Right hindlimb (tissue), 1 donor: ENCODE data around the gene CKB.

ENCODE experiments used
- DNase-seq: peaks from one replicate; pipeline ENCODE4 v3.0.0-alpha.2; 2018

The CKB gene

DNA sequence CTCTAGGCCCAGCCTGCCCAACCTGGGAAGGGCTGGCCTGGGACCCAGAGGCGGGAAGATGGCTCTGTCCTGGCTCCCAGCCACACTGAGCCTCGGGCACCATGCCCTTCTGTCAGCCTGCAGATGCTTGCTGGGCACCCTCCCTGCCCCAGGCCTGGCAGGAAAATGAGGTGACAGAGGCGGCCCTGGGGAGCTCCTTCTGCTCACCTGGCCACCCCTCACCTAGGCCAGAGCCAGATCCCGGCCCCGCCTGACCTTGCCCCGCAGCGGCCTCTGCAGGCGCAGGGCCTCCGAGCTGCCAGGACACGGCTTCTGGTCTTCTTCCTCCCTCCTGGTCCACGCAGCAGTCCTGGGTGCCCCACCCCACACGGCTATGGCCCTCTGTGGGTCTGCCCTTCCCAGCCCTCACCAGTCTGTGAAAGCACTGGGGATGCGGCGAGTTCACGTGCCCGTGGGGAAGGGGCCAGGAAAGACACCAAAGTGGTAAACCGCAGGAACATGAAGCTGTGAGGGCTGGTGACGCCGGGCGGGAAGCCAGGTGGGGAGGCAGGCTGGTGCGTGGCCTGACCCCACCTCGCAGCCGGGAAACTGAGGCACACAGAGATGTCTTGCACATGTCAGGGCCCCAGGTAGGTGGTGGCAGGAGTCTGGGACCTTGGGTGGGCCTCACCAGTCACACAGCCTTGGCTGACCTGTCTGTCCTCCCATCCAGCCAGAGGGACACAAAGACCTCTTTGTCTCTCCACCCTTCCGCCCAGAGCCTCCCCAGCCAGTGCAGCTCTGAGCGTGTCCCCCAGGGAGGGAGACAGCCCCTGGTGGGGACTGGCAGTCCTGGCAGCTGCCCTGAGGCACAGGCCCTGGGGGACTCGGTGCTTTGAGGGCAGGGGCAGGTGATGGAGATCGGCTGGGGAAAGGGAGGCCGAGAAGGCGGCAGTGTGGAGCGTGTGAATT lies 27.0 kb upstream of the CKB start:
- peak; percentile 35 for DNase-seq

- DNase-seq, result peak; percentile 16
Measured at GRCh38 chr14:103548463-103549351, 26.1 kb upstream of the CKB start.

DNA sequence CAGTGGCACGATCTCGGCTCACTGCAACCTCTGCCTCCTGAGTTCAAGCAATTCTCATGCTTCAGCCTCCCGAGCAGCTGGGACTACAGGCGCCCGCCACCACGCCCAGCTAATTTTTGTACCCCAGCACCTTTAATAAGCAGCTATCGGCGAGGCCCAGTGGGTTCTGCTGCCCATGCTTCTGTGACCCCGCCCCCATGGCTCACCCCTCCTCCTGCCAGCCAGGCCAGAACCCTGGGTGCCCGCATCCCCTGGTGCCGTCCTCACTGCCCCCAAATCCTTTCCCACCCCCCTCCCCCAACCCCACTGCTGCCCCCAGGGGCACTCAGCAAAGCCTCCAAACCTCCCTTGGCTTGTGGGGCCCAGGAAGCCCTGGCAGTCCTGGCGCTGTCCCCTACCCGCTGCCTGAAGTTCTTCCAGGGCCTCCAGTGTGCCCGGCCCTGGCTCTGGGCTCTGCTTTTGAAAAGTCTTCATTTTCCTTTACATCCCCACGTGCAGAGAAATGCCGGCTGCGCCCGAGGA lies 25.4 kb upstream of the CKB start:
- DNase-seq, result peak; percentile 21

GRCh38 chr14:103547455-103547940 lies 24.9 kb upstream of the CKB start:
- DNase-seq, result peak; percentile 16

- DNase-seq, result peak; percentile 76
Measured at GRCh38 chr14:103546652-103547454, 24.2 kb upstream of the CKB start.

GRCh38 chr14:103545915-103546651 lies 23.5 kb upstream of the CKB start:
- peak; percentile 31 for DNase-seq

GRCh38 chr14:103545219-103545914 lies 22.7 kb upstream of the CKB start:
- peak; percentile 26 for DNase-seq

GRCh38 chr14:103544388-103545218 lies 22.0 kb upstream of the CKB start:
- DNase-seq, result peak; percentile 83

DNA sequence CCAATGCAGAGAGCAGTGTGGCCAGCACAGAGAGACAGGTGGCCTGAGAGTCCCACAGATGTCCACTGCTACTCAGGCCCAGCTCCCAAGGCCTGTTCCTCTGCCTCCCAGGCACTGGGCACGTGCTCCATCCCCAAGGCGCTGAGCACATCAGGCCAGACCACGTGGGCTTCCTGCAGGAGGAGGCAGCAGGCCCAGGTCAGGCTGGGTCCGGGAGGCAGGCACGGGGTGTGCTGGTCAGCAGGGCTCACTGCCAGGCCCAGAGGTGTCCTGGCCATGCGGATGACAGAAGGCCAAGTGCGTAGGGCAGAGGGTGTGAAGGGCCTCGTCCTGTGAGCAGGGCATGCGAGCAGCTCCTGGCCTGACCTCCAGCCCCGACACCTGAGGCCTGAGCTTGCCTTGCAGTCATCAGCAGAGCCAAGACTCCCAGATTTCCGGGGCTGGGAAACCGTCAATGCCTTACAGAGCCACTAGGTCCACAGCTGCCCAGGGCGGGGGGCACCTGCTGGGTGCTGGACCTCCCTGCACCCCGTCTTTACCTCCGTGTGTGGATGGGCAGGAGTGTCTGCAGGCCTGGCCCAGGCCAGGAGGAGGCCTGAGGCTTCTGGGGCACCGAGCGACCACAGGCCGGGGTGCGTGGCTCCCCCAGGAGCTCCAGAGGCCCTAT lies 21.2 kb upstream of the CKB start:
- peak; percentile 33 for DNase-seq

DNA sequence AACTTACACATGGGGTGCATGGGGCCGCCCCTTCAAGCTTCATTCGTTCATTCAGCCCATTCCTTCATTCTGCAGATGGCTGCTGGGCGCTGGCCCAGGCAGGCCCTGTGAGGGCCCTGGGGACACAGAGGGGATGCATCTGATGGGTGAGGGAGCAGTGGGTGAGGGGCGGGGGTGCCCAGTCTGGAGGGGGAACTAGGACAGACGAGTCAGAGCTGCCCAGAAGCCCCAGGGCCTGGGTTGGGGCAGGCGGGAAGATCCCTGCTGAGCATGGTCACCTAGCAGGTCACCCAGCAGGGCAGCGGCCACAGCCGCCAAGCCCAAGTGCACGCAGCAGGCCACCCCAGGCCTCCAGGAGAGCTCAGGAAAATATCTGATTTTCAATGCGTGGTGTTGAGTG lies 20.5 kb upstream of the CKB start:
- DNase-seq, result peak; percentile 29

GRCh38 chr14:103542605-103543088 lies 20.0 kb upstream of the CKB start:
- peak; percentile 87 for DNase-seq

GRCh38 chr14:103541709-103542604 lies 19.3 kb upstream of the CKB start:
- DNase-seq, result peak; percentile 33

- DNase-seq, result peak; percentile 70
Measured at GRCh38 chr14:103540821-103541708, 18.4 kb upstream of the CKB start.

DNA sequence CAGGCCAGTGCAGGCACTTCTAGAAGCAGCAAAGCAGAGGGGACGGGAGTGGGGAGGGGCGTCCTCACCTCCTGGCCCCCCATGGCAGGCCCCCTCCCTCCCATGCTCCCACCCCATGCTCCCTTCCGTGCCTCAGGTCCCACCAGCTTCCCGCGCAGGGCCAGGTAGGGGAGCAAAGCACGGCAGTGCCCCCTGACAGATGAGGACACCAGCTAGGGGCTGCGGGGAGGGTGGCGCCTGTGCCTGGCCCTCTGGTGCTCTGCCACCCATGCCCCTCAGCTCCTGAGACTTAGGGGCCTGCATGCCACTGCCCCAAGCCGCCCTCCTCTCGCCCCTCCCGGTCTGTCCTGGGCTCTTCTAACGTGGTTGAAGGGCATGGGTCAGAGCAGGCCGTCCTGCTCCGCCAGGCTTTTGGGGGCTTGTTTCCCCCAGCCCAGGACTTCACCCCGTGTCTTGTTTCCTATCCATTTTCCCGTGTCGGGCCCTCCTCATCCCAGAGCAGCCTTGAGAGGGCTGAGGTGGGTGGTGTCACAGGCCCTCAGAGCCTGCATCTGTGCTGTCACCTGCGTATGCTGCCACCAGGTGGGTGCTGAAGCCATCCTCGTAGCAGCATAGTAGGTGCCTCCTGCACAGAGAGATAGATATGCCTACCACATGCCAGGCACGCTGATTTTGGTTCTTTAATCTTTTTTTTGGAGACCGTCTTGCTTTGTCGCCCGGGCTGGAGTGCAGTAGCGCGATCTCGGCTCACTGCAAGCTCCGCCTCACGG lies 16.6 kb upstream of the CKB start:
- DNase-seq, result no peak

DNA sequence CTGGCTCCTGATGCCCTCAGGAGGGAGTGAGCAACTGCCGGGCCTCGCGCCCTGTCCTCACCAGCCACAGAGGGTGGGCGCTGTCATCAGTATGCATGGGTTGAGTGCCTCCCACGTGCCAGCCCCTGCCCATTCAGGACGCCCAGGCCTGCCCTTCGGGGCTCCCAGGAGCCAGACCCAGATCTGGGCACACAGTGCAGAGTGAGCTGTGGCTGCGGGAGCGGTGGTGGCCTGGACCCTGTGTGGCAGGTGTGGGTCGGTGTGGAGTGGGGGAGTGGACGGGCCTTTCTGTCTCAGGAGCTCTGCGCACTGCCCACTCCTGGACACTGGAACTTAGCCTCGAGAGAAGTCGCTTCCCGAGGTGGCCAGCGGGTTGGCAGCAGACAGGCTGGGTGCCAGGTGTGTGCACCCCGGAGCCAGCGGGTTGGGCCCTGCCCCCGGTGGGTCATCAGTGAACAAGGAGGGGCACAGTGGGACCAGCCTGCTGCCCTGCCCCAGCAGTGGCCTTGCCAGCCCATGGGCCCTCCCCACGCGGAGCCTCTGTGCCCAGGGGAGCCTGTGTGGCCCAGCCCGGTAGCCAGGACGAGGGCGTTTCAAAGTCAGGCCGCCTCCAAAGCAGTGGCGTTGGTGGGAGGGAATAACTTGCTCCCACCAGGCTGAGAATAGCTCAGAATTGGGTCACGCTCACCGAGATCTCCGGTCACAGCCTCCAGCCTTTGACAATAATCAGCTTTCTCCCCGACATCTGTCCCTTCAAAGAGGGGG lies 15.8 kb upstream of the CKB start:
- no peak for DNase-seq
